ENCODE measurements around the gene GDF7. TPM values are rescaled to one million over a fixed set of nuclear protein-coding genes. Genes with fewer than 3 reads are reported as not detected.
"Not testable (repeated sequence)": the region's sequence is repeated elsewhere in the genome, so short reads cannot be mapped to it uniquely, and the experiment has no call there.

GDF7 gene
- total and polyA plus RNA-seq, 4 donors = 4.1 to 16.4 (median 15.7) TPM

- no peaks in the 10 kb centered on the region for H3K36me3 ChIP-seq (ENCODE audit: control insufficient read depth in 1 of 2, insufficient read depth in 2 of 2, low read length in 1 of 2)
- no peaks in the 10 kb centered on the region for H3K27me3 ChIP-seq (ENCODE audit: control insufficient read depth in 1 of 2, insufficient read depth in 2 of 2, low read length in 1 of 2)
- no peak overlapping the region for H3K4me3 ChIP-seq (ENCODE audit: low read length in 2 of 2)
- H3K9me3 ChIP-seq (ENCODE audit: control insufficient read depth, low read length) = no peaks in the 10 kb centered on the region
- intact Hi-C loops (cut with DNase I) = no loop called here
- DNase-seq (no peak), ATAC-seq (ENCODE audit: low FRiP score) (no peak)
- no peak overlapping the region for H3K27ac ChIP-seq (ENCODE audit: low read depth in 1 of 2, low read length in 2 of 2)
- H3K4me1 ChIP-seq (ENCODE audit: control insufficient read depth in 1 of 2, insufficient read depth in 2 of 2, low read length in 2 of 2) = peaks cover 0 to under 1% of the 10 kb centered on the region in 2 donors
- 74 to 76% methylated on average over 1 of the region's 1 CpG for WGBS, 2 donors
These were observed 37.9 kb downstream of the GDF7 start for GRCh38 chr2:20704886-20705285.

DNA sequence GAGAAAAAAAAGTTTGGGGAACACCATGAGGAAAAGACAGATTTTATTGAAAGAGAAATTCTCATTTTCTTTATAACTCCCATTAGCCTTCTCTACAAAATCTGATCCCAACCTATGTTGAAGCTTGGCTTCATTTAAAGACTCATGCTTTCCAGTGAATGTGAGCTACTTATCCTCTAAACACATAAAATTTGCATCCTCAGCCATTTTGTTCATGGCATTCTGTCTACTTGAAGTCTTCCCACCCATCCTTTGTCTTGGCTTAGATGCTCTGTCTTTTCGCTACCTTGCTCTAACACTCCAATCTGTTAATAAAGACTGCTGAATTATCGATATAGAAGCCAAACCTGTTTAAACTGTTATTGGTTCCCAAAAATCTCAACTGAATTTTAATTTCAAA is 39.3 kb downstream of the GDF7 start:
- no peaks in the 10 kb centered on the region for H3K9me3 ChIP-seq (ENCODE audit: control insufficient read depth, low read length)
- no peaks in the 10 kb centered on the region for H3K27me3 ChIP-seq (ENCODE audit: control insufficient read depth in 1 of 2, insufficient read depth in 2 of 2, low read length in 1 of 2)
- no peaks in the 10 kb centered on the region for H3K36me3 ChIP-seq (ENCODE audit: control insufficient read depth in 1 of 2, insufficient read depth in 2 of 2, low read length in 1 of 2)
- no peak for DNase-seq
- 94 to 98% methylated on average over 2 of the region's 2 CpGs for WGBS, 2 donors
- no peak for ATAC-seq (ENCODE audit: low FRiP score)
- H3K27ac ChIP-seq (ENCODE audit: low read depth in 1 of 2, low read length in 2 of 2) = no peak overlapping the region
- H3K4me1 ChIP-seq (ENCODE audit: control insufficient read depth in 1 of 2, insufficient read depth in 2 of 2, low read length in 2 of 2) = no peaks in the 10 kb centered on the region
- H3K4me3 ChIP-seq (ENCODE audit: low read length in 2 of 2) = no peak overlapping the region
- intact Hi-C loops (cut with DNase I) = no loop called here

DNA sequence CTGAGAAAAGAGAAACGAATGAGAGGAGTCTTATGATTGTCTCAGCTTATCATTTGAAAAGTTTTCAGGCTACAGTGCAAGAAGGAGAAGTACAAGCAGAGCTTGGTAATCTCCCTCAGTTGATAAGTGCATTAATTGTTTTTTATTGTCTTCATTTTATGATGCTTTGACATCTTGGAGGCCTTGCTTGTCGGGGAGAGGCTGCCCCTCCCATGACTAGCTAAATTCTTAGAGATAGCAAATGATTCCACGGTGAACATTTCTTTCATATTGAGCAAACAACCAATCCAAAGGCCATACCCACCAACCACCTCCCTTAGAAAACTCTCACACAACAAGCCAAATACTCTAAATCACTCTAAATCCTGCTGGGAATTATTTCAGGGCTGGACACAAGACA is 39.8 kb downstream of the GDF7 start:
- no peak overlapping the region for H3K27ac ChIP-seq (ENCODE audit: low read depth in 1 of 2, low read length in 2 of 2)
- WGBS, 2 donors = 91 to 93% methylated on average over 3 of the region's 3 CpGs
- no peaks in the 10 kb centered on the region for H3K9me3 ChIP-seq (ENCODE audit: control insufficient read depth, low read length)
- no peaks in the 10 kb centered on the region for H3K27me3 ChIP-seq (ENCODE audit: control insufficient read depth in 1 of 2, insufficient read depth in 2 of 2, low read length in 1 of 2)
- no peak for DNase-seq
- no peak for ATAC-seq (ENCODE audit: low FRiP score)
- intact Hi-C loops (cut with DNase I) = no loop called here
- no peak overlapping the region for H3K4me3 ChIP-seq (ENCODE audit: low read length in 2 of 2)
- no peaks in the 10 kb centered on the region for H3K36me3 ChIP-seq (ENCODE audit: control insufficient read depth in 1 of 2, insufficient read depth in 2 of 2, low read length in 1 of 2)
- no peaks in the 10 kb centered on the region for H3K4me1 ChIP-seq (ENCODE audit: control insufficient read depth in 1 of 2, insufficient read depth in 2 of 2, low read length in 2 of 2)

DNA sequence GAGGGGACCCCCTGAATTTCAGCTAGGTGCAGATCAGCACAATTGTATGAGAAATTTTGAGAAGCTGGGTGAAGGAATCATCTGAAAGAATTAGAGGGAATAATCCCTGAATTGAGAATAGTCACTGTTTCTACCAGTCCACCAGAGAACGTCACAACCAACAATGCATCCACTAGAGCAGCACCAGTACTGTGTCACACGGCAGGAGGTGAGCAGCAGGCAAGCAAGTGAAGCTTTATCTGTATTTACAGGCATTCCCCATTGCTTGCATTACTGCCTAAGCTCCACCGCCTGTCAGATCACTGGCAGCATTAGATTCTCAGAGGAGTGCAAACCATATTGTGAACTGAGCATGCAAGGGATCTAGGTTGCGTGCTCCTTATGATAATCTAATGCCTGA is 40.7 kb downstream of the GDF7 start:
- no peak for ATAC-seq (ENCODE audit: low FRiP score)
- WGBS, 2 donors = 89 to 90% methylated on average over 4 of the region's 4 CpGs
- Histone ChIP-seq H3K4me1 (ENCODE audit: control insufficient read depth in 1 of 2, insufficient read depth in 2 of 2, low read length in 2 of 2) (no peaks in the 10 kb centered on the region), H3K4me3 (ENCODE audit: low read length in 2 of 2) (no peak overlapping the region), H3K27me3 (ENCODE audit: control insufficient read depth in 1 of 2, insufficient read depth in 2 of 2, low read length in 1 of 2) (no peaks in the 10 kb centered on the region), H3K36me3 (ENCODE audit: control insufficient read depth in 1 of 2, insufficient read depth in 2 of 2, low read length in 1 of 2) (no peaks in the 10 kb centered on the region), H3K27ac (ENCODE audit: low read depth in 1 of 2, low read length in 2 of 2) (no peak overlapping the region), H3K9me3 (ENCODE audit: control insufficient read depth, low read length) (no peaks in the 10 kb centered on the region)
- no peak for DNase-seq
- intact Hi-C loops (cut with DNase I) = no loop called here

GRCh38 chr2:20711641-20712040 is 44.7 kb downstream of the GDF7 start:
- intact Hi-C loops (cut with DNase I); ATAC-seq (ENCODE audit: low FRiP score): not testable (repeated sequence)
- WGBS, 2 donors = 98 to 99% methylated on average over 7 of the region's 7 CpGs

GRCh38 chr2:20713585-20713984 is 46.6 kb downstream of the GDF7 start:
- WGBS, 2 donors = 91 to 100% methylated on average over 3 of the region's 3 CpGs
- H3K36me3 ChIP-seq (ENCODE audit: control insufficient read depth in 1 of 2, insufficient read depth in 2 of 2, low read length in 1 of 2); H3K4me1 ChIP-seq (ENCODE audit: control insufficient read depth in 1 of 2, insufficient read depth in 2 of 2, low read length in 2 of 2); H3K4me3 ChIP-seq (ENCODE audit: low read length in 2 of 2); DNase-seq; H3K27me3 ChIP-seq (ENCODE audit: control insufficient read depth in 1 of 2, insufficient read depth in 2 of 2, low read length in 1 of 2); H3K27ac ChIP-seq (ENCODE audit: low read depth in 1 of 2, low read length in 2 of 2); H3K9me3 ChIP-seq (ENCODE audit: control insufficient read depth, low read length); intact Hi-C loops (cut with DNase I); ATAC-seq (ENCODE audit: low FRiP score): not testable (repeated sequence)

More at GRCh38 chr2:20711641-20712040, 44.7 kb downstream of the GDF7 start:
- not testable (repeated sequence) for H3K36me3 ChIP-seq (ENCODE audit: control insufficient read depth in 1 of 2, insufficient read depth in 2 of 2, low read length in 1 of 2); H3K27ac ChIP-seq (ENCODE audit: low read depth in 1 of 2, low read length in 2 of 2); DNase-seq; H3K4me3 ChIP-seq (ENCODE audit: low read length in 2 of 2); H3K4me1 ChIP-seq (ENCODE audit: control insufficient read depth in 1 of 2, insufficient read depth in 2 of 2, low read length in 2 of 2); H3K27me3 ChIP-seq (ENCODE audit: control insufficient read depth in 1 of 2, insufficient read depth in 2 of 2, low read length in 1 of 2); H3K9me3 ChIP-seq (ENCODE audit: control insufficient read depth, low read length)

GRCh38 chr2:20714412-20714811 is 47.5 kb downstream of the GDF7 start:
- H3K27me3 ChIP-seq (ENCODE audit: control insufficient read depth in 1 of 2, insufficient read depth in 2 of 2, low read length in 1 of 2); H3K27ac ChIP-seq (ENCODE audit: low read depth in 1 of 2, low read length in 2 of 2); H3K9me3 ChIP-seq (ENCODE audit: control insufficient read depth, low read length); H3K4me1 ChIP-seq (ENCODE audit: control insufficient read depth in 1 of 2, insufficient read depth in 2 of 2, low read length in 2 of 2); H3K4me3 ChIP-seq (ENCODE audit: low read length in 2 of 2); ATAC-seq (ENCODE audit: low FRiP score); DNase-seq; H3K36me3 ChIP-seq (ENCODE audit: control insufficient read depth in 1 of 2, insufficient read depth in 2 of 2, low read length in 1 of 2); intact Hi-C loops (cut with DNase I): not testable (repeated sequence)
- 93 to 95% methylated on average over 2 of the region's 2 CpGs for WGBS, 2 donors

DNA sequence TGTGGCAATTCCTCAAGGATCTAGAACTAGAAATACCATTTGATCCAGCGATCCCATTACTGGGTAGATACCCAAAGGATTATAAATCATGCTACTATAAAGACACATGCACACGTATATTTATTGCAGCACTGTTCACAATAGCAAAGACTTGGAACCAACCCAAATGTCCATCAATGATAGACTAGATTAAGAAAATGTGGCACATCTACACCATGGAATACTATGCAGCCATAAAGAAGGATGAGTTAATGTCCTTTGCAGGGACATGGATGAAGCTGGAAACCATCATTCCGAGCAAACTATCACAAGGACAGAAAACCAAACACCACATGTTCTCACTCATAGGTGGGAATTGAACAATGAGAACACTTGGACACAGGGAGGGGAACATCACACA is 49.2 kb downstream of the GDF7 start:
- H3K27me3 ChIP-seq (ENCODE audit: control insufficient read depth in 1 of 2, insufficient read depth in 2 of 2, low read length in 1 of 2); H3K9me3 ChIP-seq (ENCODE audit: control insufficient read depth, low read length); H3K27ac ChIP-seq (ENCODE audit: low read depth in 1 of 2, low read length in 2 of 2); intact Hi-C loops (cut with DNase I); H3K4me1 ChIP-seq (ENCODE audit: control insufficient read depth in 1 of 2, insufficient read depth in 2 of 2, low read length in 2 of 2); H3K4me3 ChIP-seq (ENCODE audit: low read length in 2 of 2); DNase-seq; ATAC-seq (ENCODE audit: low FRiP score); H3K36me3 ChIP-seq (ENCODE audit: control insufficient read depth in 1 of 2, insufficient read depth in 2 of 2, low read length in 1 of 2): not testable (repeated sequence)
- 92 to 95% methylated on average over 3 of the region's 3 CpGs for WGBS, 2 donors

GRCh38 chr2:20717641-20718040 is 50.7 kb downstream of the GDF7 start:
- ATAC-seq (ENCODE audit: low FRiP score) (no peak), DNase-seq (no peak)
- H3K36me3 ChIP-seq (ENCODE audit: control insufficient read depth in 1 of 2, insufficient read depth in 2 of 2, low read length in 1 of 2) = no peaks in the 10 kb centered on the region
- intact Hi-C loops (cut with DNase I) = no loop called here
- H3K4me1 ChIP-seq (ENCODE audit: control insufficient read depth in 1 of 2, insufficient read depth in 2 of 2, low read length in 2 of 2) = peaks cover 0 to under 1% of the 10 kb centered on the region in 2 donors
- no peak overlapping the region for H3K27ac ChIP-seq (ENCODE audit: low read depth in 1 of 2, low read length in 2 of 2)
- peaks cover 2% of the 10 kb centered on the region for H3K9me3 ChIP-seq (ENCODE audit: control insufficient read depth, low read length)
- H3K4me3 ChIP-seq (ENCODE audit: low read length in 2 of 2) = no peak overlapping the region
- no peaks in the 10 kb centered on the region for H3K27me3 ChIP-seq (ENCODE audit: control insufficient read depth in 1 of 2, insufficient read depth in 2 of 2, low read length in 1 of 2)
- WGBS, 2 donors = 77 to 85% methylated on average over 1 of the region's 1 CpG
